Hepatocyte (in vitro differentiated cells): ENCODE results near the gene SIGLEC10.

Source experiments
- EZH2 ChIP-seq: fragments of 200-600 bp; sonication (generic); IDR thresholded peaks from 2 replicates; pipeline ENCODE4 v1.6.1; 2016; ENCODE audit warnings: antibody characterized with exemption, mild to moderate bottlenecking, borderline replicate concordance
- EZH2phosphoT487 ChIP-seq: fragments of 200-600 bp; sonication (generic); IDR thresholded peaks from one replicate; pipeline ENCODE4 v1.6.1; 2018; ENCODE audit warnings: antibody characterized with exemption, mild to moderate bottlenecking, low read depth, moderate library complexity; ENCODE audit not compliant: unreplicated experiment, severe bottlenecking
- TF ChIP-seq, protein P1 (sequence below): fragments of 200-600 bp; sonication (generic); IDR thresholded peaks from 2 replicates; pipeline ENCODE4 v1.5.1; 2016; ENCODE audit warnings: antibody characterized with exemption, mild to moderate bottlenecking; ENCODE audit not compliant: poor library complexity

DNA sequence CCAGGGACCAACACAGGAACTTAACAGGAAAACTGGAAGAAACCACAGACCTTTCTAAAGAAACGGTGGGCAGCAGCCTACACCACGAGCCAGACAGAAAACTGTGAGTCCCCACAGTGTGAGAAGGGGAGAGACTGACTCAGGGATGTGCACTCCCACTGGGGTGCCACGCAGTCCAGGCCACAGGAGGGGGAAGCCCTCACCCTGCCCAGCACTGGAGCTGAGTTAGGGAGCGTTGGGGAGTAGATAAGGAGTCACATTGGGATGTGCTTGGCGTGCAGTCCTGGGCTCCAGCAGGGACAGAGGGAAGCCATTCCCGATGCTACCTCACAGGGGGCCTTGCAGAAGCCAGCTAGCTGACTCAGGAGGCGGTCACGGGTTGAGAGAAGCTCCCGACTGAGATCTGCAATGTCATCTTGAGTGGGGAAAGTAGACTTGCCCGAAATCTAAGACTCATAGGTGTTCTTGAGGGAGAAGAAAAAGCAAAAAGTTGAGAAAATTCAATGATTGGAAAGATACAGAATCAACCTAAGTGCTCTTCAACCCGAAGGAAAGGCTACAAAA, 23.5 kb upstream of the SIGLEC10 start:
- TF ChIP-seq, protein P1, sequence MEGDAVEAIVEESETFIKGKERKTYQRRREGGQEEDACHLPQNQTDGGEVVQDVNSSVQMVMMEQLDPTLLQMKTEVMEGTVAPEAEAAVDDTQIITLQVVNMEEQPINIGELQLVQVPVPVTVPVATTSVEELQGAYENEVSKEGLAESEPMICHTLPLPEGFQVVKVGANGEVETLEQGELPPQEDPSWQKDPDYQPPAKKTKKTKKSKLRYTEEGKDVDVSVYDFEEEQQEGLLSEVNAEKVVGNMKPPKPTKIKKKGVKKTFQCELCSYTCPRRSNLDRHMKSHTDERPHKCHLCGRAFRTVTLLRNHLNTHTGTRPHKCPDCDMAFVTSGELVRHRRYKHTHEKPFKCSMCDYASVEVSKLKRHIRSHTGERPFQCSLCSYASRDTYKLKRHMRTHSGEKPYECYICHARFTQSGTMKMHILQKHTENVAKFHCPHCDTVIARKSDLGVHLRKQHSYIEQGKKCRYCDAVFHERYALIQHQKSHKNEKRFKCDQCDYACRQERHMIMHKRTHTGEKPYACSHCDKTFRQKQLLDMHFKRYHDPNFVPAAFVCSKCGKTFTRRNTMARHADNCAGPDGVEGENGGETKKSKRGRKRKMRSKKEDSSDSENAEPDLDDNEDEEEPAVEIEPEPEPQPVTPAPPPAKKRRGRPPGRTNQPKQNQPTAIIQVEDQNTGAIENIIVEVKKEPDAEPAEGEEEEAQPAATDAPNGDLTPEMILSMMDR, result no peak
- no peak for TF ChIP-seq EZH2
- TF ChIP-seq EZH2phosphoT487, result no peak
